ENCODE results near the gene GZMB.

Gene GZMB, protein sequence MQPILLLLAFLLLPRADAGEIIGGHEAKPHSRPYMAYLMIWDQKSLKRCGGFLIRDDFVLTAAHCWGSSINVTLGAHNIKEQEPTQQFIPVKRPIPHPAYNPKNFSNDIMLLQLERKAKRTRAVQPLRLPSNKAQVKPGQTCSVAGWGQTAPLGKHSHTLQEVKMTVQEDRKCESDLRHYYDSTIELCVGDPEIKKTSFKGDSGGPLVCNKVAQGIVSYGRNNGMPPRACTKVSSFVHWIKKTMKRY

DNA sequence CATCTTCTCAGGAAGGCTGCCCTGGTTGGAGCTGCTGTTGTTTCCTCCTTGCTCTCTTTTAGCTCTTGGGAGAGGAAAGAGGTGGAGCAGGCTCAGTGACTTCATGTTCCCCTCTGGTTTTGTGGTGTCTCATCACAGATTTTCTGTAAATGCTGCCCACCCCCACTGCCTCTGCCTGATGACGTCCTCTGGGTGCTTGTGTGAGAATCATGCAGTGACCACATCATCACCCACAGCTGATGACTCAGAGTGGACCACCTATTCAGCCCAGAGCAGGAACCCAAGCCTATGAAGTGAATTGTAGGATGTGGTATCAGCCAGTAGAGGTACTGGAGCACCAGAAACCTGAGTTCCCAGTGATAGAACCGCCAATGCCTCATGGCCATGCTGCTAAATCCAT is at the start of gene GZMB:
Gene GZMB, minus strand, starts transcription at position 33 of the 400 bp plus-strand sequence. Its CDS starts 30 bp downstream, at position 3.
- TF ChIP-seq, protein P1, sequence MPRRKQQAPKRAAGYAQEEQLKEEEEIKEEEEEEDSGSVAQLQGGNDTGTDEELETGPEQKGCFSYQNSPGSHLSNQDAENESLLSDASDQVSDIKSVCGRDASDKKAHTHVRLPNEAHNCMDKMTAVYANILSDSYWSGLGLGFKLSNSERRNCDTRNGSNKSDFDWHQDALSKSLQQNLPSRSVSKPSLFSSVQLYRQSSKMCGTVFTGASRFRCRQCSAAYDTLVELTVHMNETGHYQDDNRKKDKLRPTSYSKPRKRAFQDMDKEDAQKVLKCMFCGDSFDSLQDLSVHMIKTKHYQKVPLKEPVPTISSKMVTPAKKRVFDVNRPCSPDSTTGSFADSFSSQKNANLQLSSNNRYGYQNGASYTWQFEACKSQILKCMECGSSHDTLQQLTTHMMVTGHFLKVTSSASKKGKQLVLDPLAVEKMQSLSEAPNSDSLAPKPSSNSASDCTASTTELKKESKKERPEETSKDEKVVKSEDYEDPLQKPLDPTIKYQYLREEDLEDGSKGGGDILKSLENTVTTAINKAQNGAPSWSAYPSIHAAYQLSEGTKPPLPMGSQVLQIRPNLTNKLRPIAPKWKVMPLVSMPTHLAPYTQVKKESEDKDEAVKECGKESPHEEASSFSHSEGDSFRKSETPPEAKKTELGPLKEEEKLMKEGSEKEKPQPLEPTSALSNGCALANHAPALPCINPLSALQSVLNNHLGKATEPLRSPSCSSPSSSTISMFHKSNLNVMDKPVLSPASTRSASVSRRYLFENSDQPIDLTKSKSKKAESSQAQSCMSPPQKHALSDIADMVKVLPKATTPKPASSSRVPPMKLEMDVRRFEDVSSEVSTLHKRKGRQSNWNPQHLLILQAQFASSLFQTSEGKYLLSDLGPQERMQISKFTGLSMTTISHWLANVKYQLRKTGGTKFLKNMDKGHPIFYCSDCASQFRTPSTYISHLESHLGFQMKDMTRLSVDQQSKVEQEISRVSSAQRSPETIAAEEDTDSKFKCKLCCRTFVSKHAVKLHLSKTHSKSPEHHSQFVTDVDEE (CRISPR knock-in tag; IDR thresholded peaks at IDR 0.05), result no peak
- TF ChIP-seq, protein P2, sequence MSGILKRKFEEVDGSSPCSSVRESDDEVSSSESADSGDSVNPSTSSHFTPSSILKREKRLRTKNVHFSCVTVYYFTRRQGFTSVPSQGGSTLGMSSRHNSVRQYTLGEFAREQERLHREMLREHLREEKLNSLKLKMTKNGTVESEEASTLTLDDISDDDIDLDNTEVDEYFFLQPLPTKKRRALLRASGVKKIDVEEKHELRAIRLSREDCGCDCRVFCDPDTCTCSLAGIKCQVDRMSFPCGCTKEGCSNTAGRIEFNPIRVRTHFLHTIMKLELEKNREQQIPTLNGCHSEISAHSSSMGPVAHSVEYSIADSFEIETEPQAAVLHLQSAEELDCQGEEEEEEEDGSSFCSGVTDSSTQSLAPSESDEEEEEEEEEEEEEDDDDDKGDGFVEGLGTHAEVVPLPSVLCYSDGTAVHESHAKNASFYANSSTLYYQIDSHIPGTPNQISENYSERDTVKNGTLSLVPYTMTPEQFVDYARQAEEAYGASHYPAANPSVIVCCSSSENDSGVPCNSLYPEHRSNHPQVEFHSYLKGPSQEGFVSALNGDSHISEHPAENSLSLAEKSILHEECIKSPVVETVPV (CRISPR knock-in tag; IDR thresholded peaks at IDR 0.05), result no peak
- TF ChIP-seq SNAI2 (CRISPR knock-in tag; IDR thresholded peaks at IDR 0.05) (no peak), TCF4 (CRISPR knock-in tag; IDR thresholded peaks at IDR 0.05; ENCODE audit: borderline replicate concordance) (no peak), PPARA (CRISPR knock-in tag; IDR thresholded peaks at IDR 0.05; ENCODE audit: borderline replicate concordance) (no peak), ZC3H10 (CRISPR knock-in tag; IDR thresholded peaks at IDR 0.05) (no peak), GLIS3 (CRISPR knock-in tag; IDR thresholded peaks at IDR 0.05) (no peak), ZNF565 (CRISPR knock-in tag; conservative IDR thresholded peaks at IDR 0.05; ENCODE audit: low read depth) (no peak), ISL1 (CRISPR knock-in tag; IDR thresholded peaks at IDR 0.05) (no peak)
- TF ChIP-seq, protein P3, sequence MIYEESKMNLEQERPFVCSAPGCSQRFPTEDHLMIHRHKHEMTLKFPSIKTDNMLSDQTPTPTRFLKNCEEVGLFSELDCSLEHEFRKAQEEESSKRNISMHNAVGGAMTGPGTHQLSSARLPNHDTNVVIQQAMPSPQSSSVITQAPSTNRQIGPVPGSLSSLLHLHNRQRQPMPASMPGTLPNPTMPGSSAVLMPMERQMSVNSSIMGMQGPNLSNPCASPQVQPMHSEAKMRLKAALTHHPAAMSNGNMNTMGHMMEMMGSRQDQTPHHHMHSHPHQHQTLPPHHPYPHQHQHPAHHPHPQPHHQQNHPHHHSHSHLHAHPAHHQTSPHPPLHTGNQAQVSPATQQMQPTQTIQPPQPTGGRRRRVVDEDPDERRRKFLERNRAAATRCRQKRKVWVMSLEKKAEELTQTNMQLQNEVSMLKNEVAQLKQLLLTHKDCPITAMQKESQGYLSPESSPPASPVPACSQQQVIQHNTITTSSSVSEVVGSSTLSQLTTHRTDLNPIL (CRISPR knock-in tag; IDR thresholded peaks at IDR 0.05; ENCODE audit: low read depth), result no peak
- TF ChIP-seq, protein P4, sequence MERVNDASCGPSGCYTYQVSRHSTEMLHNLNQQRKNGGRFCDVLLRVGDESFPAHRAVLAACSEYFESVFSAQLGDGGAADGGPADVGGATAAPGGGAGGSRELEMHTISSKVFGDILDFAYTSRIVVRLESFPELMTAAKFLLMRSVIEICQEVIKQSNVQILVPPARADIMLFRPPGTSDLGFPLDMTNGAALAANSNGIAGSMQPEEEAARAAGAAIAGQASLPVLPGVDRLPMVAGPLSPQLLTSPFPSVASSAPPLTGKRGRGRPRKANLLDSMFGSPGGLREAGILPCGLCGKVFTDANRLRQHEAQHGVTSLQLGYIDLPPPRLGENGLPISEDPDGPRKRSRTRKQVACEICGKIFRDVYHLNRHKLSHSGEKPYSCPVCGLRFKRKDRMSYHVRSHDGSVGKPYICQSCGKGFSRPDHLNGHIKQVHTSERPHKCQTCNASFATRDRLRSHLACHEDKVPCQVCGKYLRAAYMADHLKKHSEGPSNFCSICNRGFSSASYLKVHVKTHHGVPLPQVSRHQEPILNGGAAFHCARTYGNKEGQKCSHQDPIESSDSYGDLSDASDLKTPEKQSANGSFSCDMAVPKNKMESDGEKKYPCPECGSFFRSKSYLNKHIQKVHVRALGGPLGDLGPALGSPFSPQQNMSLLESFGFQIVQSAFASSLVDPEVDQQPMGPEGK (CRISPR knock-in tag; IDR thresholded peaks at IDR 0.05; ENCODE audit: borderline replicate concordance), result no peak
- TF ChIP-seq, protein P5, sequence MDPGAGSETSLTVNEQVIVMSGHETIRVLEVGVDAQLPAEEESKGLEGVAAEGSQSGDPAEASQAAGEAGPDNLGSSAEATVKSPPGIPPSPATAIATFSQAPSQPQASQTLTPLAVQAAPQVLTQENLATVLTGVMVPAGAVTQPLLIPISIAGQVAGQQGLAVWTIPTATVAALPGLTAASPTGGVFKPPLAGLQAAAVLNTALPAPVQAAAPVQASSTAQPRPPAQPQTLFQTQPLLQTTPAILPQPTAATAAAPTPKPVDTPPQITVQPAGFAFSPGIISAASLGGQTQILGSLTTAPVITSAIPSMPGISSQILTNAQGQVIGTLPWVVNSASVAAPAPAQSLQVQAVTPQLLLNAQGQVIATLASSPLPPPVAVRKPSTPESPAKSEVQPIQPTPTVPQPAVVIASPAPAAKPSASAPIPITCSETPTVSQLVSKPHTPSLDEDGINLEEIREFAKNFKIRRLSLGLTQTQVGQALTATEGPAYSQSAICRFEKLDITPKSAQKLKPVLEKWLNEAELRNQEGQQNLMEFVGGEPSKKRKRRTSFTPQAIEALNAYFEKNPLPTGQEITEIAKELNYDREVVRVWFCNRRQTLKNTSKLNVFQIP (CRISPR knock-in tag; IDR thresholded peaks at IDR 0.05; ENCODE audit: borderline replicate concordance, low read depth), result no peak
- no peak for ATAC-seq

DNA sequence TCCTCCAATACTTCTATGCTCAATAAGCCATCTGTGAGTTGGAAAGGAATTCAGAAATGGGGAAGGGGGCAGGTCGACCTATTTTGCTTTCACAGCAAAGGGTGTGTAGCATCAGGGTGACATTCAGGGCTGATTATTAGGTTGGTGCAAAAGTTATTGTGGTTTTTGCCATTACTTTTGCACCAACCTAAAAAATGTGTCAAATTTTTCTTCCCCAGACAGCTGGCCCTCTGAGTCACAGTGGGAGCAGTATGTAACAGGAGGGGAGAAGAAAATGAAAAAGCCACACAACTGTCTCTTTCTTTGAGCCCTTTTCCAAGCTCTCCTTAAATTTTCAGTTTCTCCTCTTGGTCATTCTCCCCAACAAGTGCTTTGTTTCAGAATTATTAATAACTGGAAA is 47.1 kb upstream of the GZMB start:
- no peak for ATAC-seq
- TF ChIP-seq TCF4 (CRISPR knock-in tag; IDR thresholded peaks at IDR 0.05; ENCODE audit: borderline replicate concordance) (no peak), PPARA (CRISPR knock-in tag; IDR thresholded peaks at IDR 0.05; ENCODE audit: borderline replicate concordance) (no peak), ZC3H10 (CRISPR knock-in tag; IDR thresholded peaks at IDR 0.05) (no peak), BACH2 (CRISPR knock-in tag; IDR thresholded peaks at IDR 0.05; ENCODE audit: borderline replicate concordance) (no peak), ZNF70 (CRISPR knock-in tag; IDR thresholded peaks at IDR 0.05) (no peak), TOX (CRISPR knock-in tag; IDR thresholded peaks at IDR 0.05; ENCODE audit: borderline replicate concordance) (no peak), ZFP3 (CRISPR knock-in tag; IDR thresholded peaks at IDR 0.05) (no peak), OSR1 (CRISPR knock-in tag; IDR thresholded peaks at IDR 0.05) (no peak), ZNF8 (CRISPR knock-in tag; IDR thresholded peaks at IDR 0.05) (no peak), ISL1 (CRISPR knock-in tag; IDR thresholded peaks at IDR 0.05) (no peak), ESRRG (CRISPR knock-in tag; IDR thresholded peaks at IDR 0.05) (no peak), ARNTL (CRISPR knock-in tag; IDR thresholded peaks at IDR 0.05; ENCODE audit: borderline replicate concordance, low read depth) (no peak), ZNF565 (CRISPR knock-in tag; conservative IDR thresholded peaks at IDR 0.05; ENCODE audit: low read depth) (no peak)
- TF ChIP-seq, protein P3 (CRISPR knock-in tag; IDR thresholded peaks at IDR 0.05; ENCODE audit: low read depth), result no peak
- TF ChIP-seq, protein P2 (CRISPR knock-in tag; IDR thresholded peaks at IDR 0.05), result no peak
- TF ChIP-seq, protein P5 (CRISPR knock-in tag; IDR thresholded peaks at IDR 0.05; ENCODE audit: borderline replicate concordance, low read depth), result no peak
